Testis (tissue), 3 donors: ENCODE results near the gene COL4A2. TPM values are rescaled to one million over a fixed set of nuclear protein-coding genes. Genes with fewer than 3 reads are reported as not detected.
A peak's percentile ranks its signal among the peaks of the same experiment; 100 is the strongest.

Source experiments
- DNase-seq: peaks from one replicate; pipeline ENCODE4 v3.0.0-alpha.2; 2019
- H3K27ac ChIP-seq, 2 donors: fragments of 200-600 bp; sonication (generic); one replicate each; pipeline ENCODE4 v1.5.1; 2019
- H3K27me3 ChIP-seq: fragments of 200-600 bp; sonication (generic); one replicate; pipeline ENCODE4 v1.5.1; 2019
- H3K36me3 ChIP-seq: fragments of 200-600 bp; sonication (generic); one replicate; pipeline ENCODE4 v1.5.1; 2017; ENCODE audit warnings: low read depth; ENCODE audit errors: missing control alignments
- H3K4me1 ChIP-seq: fragments of 200-600 bp; sonication (generic); one replicate; pipeline ENCODE4 v1.5.1; 2019
- H3K4me3 ChIP-seq, 2 donors: fragments of 200-600 bp; sonication (generic); one replicate each; pipeline ENCODE4 v1.5.1; 2017 to 2019
- H3K9me3 ChIP-seq: fragments of 200-600 bp; sonication (generic); one replicate; pipeline ENCODE4 v1.5.1; 2017
- POLR2A ChIP-seq: fragments of 450-650 bp; IDR thresholded peaks from one replicate; pipeline ENCODE4 v1.6.1; 2017; ENCODE audit warnings: antibody characterized with exemption, mild to moderate bottlenecking, moderate library complexity
- WGBS, 2 donors: methylation state at CpG; one replicate each; pipeline ENCODE4 v1.1.5; 2018; 5-methylcytosine and 5-hydroxymethylcytosine counted together
- intact Hi-C: fragments of 100-400 bp; cut with DNase I; formaldehyde crosslinking; loops from one replicate; pipeline ENCODE4 v1.15.1; 2023; ENCODE audit warnings: low total_unique reads
- polyA plus RNA-seq: library from polyadenylated mRNA; stranded (reverse); fragments of 350-450 nt; fragmentation: Illumina TruSeq; extraction: RNeasy Lipid Tissue Mini Kit (QIAGEN cat#74804); gene quantifications from one replicate; pipeline ENCODE4 v1.2.3, GENCODE V29; 2014; ENCODE audit warnings: low read depth, low replicate concordance; ENCODE audit not compliant: insufficient read depth
- total RNA-seq, 2 donors: library from RNA; depleted of rRNA; stranded (reverse); fragments of >200 nt; gene quantifications; one replicate each; pipeline ENCODE4 v1.2.3, GENCODE V29; 2016
- TF ChIP-seq, protein P1 (sequence below), 3 experiments: fragments of 450-650 bp in 2 of 3; fragments of 200-600 bp in 1 of 3; sonication (generic) in 1 of 3; IDR thresholded peaks; one replicate each; pipeline ENCODE4 v1.5.1; 2016 to 2019; ENCODE audit warnings: antibody characterized with exemption in 3 of 3, mild to moderate bottlenecking in 2 of 3, moderate library complexity in 1 of 3

The COL4A2 gene
- total and polyA plus RNA-seq, 3 donors from 2014 or later, result 69.1 to 89.9 (median 81.0) TPM

DNA sequence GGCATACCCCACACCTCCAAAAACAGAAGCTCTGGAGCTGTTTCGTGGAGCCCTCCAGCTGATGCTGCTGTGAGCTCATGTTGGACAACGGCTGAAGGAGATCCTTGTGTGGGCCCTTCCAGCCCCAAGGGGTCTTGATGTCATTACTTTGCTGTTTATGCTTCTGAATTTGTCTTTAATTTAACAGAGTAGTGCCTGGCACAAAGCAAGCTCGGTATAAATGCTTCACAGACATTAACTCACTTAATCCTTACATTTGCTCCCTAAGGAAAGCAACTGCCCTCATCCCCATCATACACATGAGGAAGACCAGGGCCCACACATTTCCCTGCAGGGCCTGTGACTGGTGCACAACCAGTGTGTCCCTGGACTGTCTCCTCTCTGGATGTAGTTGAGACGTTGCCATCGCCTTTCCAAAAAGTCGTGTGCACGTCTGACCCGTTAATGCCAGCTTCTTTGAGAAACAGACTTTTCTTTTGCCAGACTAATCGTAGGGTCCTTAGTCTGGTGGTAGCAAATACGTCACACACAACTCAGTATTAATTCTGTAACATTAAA lies 7.7 kb upstream of the COL4A2 start:
- no peak for DNase-seq
- Histone ChIP-seq H3K27ac (peak overlapping the region in 1 of 2 donors; percentile 71), H3K36me3 (no peaks in the 10 kb centered on the region), H3K4me1 (no peaks in the 10 kb centered on the region), H3K4me3 (no peak overlapping the region), H3K9me3 (no peaks in the 10 kb centered on the region), H3K27me3 (no peaks in the 10 kb centered on the region)
- intact Hi-C loops, result no loop called here
- TF ChIP-seq, protein P1, sequence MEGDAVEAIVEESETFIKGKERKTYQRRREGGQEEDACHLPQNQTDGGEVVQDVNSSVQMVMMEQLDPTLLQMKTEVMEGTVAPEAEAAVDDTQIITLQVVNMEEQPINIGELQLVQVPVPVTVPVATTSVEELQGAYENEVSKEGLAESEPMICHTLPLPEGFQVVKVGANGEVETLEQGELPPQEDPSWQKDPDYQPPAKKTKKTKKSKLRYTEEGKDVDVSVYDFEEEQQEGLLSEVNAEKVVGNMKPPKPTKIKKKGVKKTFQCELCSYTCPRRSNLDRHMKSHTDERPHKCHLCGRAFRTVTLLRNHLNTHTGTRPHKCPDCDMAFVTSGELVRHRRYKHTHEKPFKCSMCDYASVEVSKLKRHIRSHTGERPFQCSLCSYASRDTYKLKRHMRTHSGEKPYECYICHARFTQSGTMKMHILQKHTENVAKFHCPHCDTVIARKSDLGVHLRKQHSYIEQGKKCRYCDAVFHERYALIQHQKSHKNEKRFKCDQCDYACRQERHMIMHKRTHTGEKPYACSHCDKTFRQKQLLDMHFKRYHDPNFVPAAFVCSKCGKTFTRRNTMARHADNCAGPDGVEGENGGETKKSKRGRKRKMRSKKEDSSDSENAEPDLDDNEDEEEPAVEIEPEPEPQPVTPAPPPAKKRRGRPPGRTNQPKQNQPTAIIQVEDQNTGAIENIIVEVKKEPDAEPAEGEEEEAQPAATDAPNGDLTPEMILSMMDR (IDR thresholded peaks at IDR 0.05), result no peak
- no peak for TF ChIP-seq POLR2A
- WGBS, 2 donors, result 59 to 69% methylated on average over 10 of the region's 10 CpGs

DNA sequence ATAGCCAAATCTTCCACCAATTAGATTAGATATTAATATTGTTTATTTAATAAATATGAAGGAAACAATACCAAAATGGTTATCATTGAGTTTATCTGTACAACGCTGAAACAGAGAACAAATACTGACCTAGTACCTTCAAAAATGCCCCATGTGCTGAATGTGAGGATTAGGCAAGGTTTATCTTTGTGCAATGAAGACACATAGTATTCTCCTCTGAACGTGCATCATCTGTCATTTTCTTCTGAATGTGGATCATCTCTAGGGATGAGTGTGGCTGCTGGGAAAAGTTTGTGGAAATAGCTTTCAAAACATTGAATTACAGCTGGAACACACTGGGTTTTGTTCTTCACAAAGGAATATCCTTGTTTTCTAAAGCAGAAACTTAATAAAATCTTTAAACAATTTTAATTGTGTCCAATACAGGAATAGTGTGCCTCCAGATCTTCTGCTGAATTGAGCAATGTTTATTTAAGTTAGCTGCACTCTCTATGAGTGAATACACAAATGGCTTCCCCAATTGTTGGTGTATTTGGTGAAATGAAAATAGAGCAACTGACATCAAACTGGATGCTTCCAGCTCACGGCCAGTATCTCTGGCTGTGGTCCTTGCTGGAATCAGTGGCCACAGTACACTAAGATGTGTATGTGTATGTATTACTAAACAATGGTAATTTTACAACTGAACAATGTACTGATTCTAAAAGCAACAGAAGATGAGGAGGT lies 6.8 kb upstream of the COL4A2 start:
- no peak overlapping the region for H3K4me3 ChIP-seq
- H3K27me3 ChIP-seq, result no peaks in the 10 kb centered on the region
- H3K36me3 ChIP-seq, result no peaks in the 10 kb centered on the region
- H3K4me1 ChIP-seq, result no peaks in the 10 kb centered on the region
- no peak for DNase-seq
- intact Hi-C loops, result no loop called here
- H3K9me3 ChIP-seq, result no peaks in the 10 kb centered on the region
- H3K27ac ChIP-seq, result no peak overlapping the region
- TF ChIP-seq, protein P1 (IDR thresholded peaks at IDR 0.05), result no peak
- TF ChIP-seq POLR2A, result no peak
- 73 to 78% methylated on average over 3 of the region's 3 CpGs for WGBS, 2 donors

DNA sequence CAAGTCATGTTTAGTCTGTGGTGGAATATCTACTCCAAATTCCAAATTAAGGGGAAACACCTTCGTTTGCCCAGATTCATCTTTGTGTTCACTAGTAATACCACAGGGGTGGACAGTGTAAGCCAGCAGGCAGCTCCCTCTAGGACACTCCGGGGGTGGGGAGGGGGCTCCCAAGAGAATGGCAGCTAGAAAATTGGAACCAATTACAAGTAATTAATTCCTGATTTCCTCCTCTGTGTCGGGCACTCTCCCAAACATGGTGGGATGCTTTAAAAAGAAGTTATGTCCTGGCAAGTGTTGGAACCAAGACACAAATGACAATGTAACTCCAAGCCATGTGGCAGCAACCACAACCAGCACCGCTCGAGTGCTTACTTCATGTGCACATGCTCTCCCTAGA lies 6.0 kb upstream of the COL4A2 start:
- no peak overlapping the region for H3K4me3 ChIP-seq
- WGBS, 2 donors, result 53 to 65% methylated on average over 5 of the region's 5 CpGs
- H3K4me1 ChIP-seq, result no peaks in the 10 kb centered on the region
- no peak for TF ChIP-seq POLR2A
- TF ChIP-seq, protein P1 (IDR thresholded peaks at IDR 0.05), result no peak
- intact Hi-C loops, result no loop called here
- H3K27me3 ChIP-seq, result no peaks in the 10 kb centered on the region
- DNase-seq, result no peak
- no peaks in the 10 kb centered on the region for H3K9me3 ChIP-seq
- H3K27ac ChIP-seq, result no peak overlapping the region
- H3K36me3 ChIP-seq, result no peaks in the 10 kb centered on the region

DNA sequence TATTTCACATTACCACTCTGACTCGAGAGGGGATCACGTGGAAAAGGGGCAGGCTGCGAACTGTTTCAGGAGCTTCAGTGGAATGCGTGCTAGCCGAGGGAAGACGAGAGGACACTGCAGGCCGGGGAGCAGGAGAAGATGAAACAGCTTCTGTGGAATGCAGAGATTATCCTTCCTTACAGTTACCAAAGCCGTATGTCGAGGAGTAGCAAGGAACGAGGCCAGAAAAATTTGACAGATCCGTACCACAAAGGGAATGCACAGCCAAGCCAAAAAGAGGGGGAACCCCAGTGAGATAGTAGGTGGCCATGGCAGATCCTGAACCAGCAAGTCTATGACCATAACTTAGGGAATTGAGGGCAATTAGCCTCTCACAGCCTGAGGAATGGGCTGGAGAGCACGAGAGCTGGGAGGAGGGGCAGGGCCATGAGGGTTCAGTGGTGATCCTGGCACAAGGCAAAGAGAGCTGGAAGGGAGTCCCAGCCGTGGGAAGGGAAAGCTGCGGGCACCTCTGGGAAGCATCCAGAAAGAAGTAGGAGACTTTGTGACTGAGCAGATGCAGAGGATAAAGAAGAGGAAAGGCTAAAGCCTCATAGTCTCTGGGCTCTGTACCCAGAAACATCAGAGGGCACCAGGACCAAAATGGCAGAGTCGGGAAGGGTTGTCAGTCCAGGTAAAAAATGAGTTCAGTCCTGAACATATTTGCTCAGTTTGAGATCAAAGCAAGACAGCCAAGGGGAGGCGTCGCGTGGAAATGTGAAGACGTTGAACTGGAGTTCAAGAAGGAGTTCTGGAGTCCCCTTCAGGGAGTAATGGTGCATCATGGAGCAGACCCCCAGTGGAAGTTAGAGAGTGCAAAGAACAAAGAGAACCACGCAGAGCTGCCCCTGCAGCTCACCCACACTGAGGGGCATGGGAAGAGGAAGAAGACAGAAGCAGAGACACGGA lies 5.2 kb upstream of the COL4A2 start:
- Histone ChIP-seq H3K27me3 (no peaks in the 10 kb centered on the region), H3K27ac (no peak overlapping the region), H3K36me3 (no peaks in the 10 kb centered on the region), H3K4me3 (no peak overlapping the region), H3K4me1 (no peaks in the 10 kb centered on the region), H3K9me3 (no peaks in the 10 kb centered on the region)
- TF ChIP-seq, protein P1 (IDR thresholded peaks at IDR 0.05), result no peak
- no peak for TF ChIP-seq POLR2A
- DNase-seq, result no peak
- intact Hi-C loops, result no loop called here
- WGBS, 2 donors, result 58 to 76% methylated on average over 21 of the region's 21 CpGs
